T-helper 17 cell (primary cell): ENCODE results near the gene MYH7. TPM values are rescaled to one million over a fixed set of nuclear protein-coding genes. Genes with fewer than 3 reads are reported as not detected.
"Not testable (repeated sequence)": the region's sequence is repeated elsewhere in the genome, so short reads cannot be mapped to it uniquely, and the experiment has no call there.

Source experiments
- ATAC-seq: fragments of 150-1000 bp; cut with Tn5 transposase; 2 replicates; pipeline ENCODE4 v1.10.0; 2021; ENCODE audit warnings: mild to moderate bottlenecking, moderate library complexity
- DNase-seq, 3 donors: peaks; one replicate each; pipeline versions ENCODE4 v3.0.0 to v3.0.0-alpha.2; 2020 to 2021
- H3K9me3 ChIP-seq: one replicate; pipeline ENCODE4 v1.7.0; 2013; ENCODE audit warnings: low read length, mild to moderate bottlenecking; ENCODE audit not compliant: control insufficient read depth, poor library complexity, severe bottlenecking
- H3K27ac Mint-ChIP-seq: one replicate; pipeline ENCODE4 v1.8.0; 2022; ENCODE audit warnings: mild to moderate bottlenecking, moderate library complexity, mixed read lengths
- H3K27me3 Mint-ChIP-seq: one replicate; pipeline ENCODE4 v1.8.0; 2022; ENCODE audit warnings: mixed read lengths
- H3K36me3 Mint-ChIP-seq: one replicate; pipeline ENCODE4 v1.8.0; 2022; ENCODE audit warnings: low read depth, mixed read lengths
- H3K4me1 Mint-ChIP-seq: one replicate; pipeline ENCODE4 v1.8.0; 2022; ENCODE audit warnings: mild to moderate bottlenecking, mixed read lengths
- H3K4me3 Mint-ChIP-seq: one replicate; pipeline ENCODE4 v1.8.0; 2022; ENCODE audit warnings: mild to moderate bottlenecking, moderate library complexity, mixed read lengths
- total RNA-seq, 4 donors: library from RNA in 2 of 4; stranded (reverse) in 2 of 4; gene quantifications; one replicate each; pipeline ENCODE4 v1.2.3 and lab custom pipeline; 2022 to 2026

The MYH7 gene
- total RNA-seq, 2 donors from 2014 or later = not detected

GRCh38 chr14:23404331-23404900, 31.0 kb downstream of the MYH7 start:
- peaks cover 8% of the 10 kb centered on the region for H3K36me3 Mint-ChIP-seq
- H3K4me3 Mint-ChIP-seq = no peak overlapping the region
- peaks cover 5% of the 10 kb centered on the region for H3K4me1 Mint-ChIP-seq
- no peak overlapping the region for H3K27ac Mint-ChIP-seq
- peaks cover 57% of the 10 kb centered on the region for H3K27me3 Mint-ChIP-seq
- no peaks in the 10 kb centered on the region for H3K9me3 ChIP-seq
- ATAC-seq = no peak
- no peak for DNase-seq

DNA sequence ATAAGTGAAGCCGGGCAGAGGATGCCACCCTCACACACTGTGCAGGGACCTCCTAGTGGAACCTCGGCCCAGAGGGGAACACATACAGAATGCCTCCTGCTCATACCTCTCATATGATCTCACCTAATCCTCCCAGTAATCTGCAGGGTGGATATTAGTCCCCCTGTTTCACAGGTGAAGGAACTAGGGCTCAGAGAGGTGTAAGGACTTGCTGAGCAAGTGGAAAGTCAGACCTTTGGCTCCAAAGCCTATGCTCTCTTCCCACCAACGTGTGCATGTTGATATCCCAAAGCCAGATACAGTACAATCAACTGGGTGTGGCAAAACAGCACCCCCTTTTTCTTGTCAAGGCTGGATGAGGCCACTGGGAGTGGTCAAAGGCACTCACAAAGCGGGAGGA, 31.6 kb downstream of the MYH7 start:
- ATAC-seq = no peak
- peaks cover 5% of the 10 kb centered on the region for H3K4me1 Mint-ChIP-seq
- H3K27ac Mint-ChIP-seq = no peak overlapping the region
- H3K36me3 Mint-ChIP-seq = peaks cover 8% of the 10 kb centered on the region
- no peaks in the 10 kb centered on the region for H3K9me3 ChIP-seq
- no peak for DNase-seq
- H3K4me3 Mint-ChIP-seq = no peak overlapping the region
- peaks cover 52% of the 10 kb centered on the region for H3K27me3 Mint-ChIP-seq

DNA sequence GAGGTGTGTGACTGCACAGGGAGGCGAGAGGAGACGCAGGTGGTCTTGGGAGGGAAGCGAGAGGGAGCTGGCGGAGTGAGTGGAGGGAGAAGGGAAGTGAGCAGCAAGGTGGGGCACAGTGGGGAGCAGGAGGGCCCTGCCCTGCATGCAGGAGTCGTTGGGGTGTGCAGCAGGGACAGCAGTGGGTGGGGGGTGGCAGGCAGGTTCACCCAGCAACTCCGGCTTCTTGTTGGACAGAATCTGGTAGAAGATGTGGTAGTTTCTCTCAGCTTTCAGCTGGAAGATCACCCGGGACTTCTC, 32.4 kb downstream of the MYH7 start:
- peaks cover 5% of the 10 kb centered on the region for H3K4me1 Mint-ChIP-seq
- H3K27ac Mint-ChIP-seq = no peak overlapping the region
- H3K4me3 Mint-ChIP-seq = no peak overlapping the region
- peaks cover 52% of the 10 kb centered on the region for H3K27me3 Mint-ChIP-seq
- H3K9me3 ChIP-seq = no peaks in the 10 kb centered on the region
- H3K36me3 Mint-ChIP-seq = peaks cover 8% of the 10 kb centered on the region
- DNase-seq (no peak), ATAC-seq (no peak)

- DNase-seq (no peak), ATAC-seq (no peak)
- H3K4me1 Mint-ChIP-seq = peaks cover 1% of the 10 kb centered on the region
- peaks cover 50% of the 10 kb centered on the region for H3K27me3 Mint-ChIP-seq
- H3K36me3 Mint-ChIP-seq = peaks cover 4% of the 10 kb centered on the region
- no peak overlapping the region for H3K4me3 Mint-ChIP-seq
- no peaks in the 10 kb centered on the region for H3K9me3 ChIP-seq
- H3K27ac Mint-ChIP-seq = no peak overlapping the region
Observed at GRCh38 chr14:23402296-23403138, 32.9 kb downstream of the MYH7 start.

DNA sequence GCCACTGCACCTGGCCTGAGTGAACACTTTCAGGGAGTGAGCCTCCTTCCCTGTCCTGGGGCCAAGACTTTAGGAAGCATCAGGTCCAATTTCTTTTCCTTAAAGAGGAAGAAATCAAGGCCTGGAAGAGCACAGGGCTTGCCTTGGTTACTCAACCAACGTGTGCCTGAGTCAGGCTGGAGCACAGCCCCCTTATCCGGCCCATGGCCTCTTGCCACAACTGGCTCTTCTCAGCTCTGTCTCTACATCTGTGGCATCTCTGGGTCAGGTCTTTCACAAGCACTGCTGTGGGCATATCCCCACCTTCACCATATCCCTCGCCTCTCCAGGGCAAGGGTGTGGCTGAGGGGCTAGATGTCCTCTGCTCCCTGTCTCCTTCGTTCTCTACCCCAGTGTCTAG, 34.2 kb downstream of the MYH7 start:
- ATAC-seq = no peak
- no peak overlapping the region for H3K27ac Mint-ChIP-seq

GRCh38 chr14:23400496-23401149, 34.8 kb downstream of the MYH7 start:
- ATAC-seq = not testable (repeated sequence)

More for the DNA sequence above, 34.2 kb downstream of the MYH7 start:
- Mint-ChIP-seq H3K4me3 (no peak overlapping the region), H3K4me1 (no peaks in the 10 kb centered on the region), H3K36me3 (peaks cover 3% of the 10 kb centered on the region), H3K27me3 (peaks cover 42% of the 10 kb centered on the region)
- H3K9me3 ChIP-seq = no peaks in the 10 kb centered on the region
- no peak for DNase-seq

DNA sequence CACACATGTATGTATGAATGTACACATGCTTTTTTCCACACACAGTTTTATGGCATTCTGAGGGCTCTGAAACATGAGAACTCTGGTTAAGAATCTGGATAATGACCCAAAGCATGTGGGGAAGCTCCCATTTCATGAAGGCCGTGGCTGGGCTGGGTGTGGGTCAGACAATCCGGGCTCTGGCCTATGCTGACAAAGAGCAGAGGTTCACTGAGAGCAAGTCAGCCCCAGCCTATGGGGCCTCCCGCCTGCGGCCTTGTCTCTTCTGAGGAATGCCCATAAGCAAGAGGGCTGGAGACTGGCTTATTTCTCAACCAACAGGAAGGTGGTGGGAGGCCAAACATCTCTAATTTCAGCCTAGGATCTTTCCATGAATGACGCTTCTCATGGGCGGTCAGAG, 35.9 kb downstream of the MYH7 start:
- no peaks in the 10 kb centered on the region for H3K9me3 ChIP-seq
- Mint-ChIP-seq H3K36me3 (peaks cover 3% of the 10 kb centered on the region), H3K4me3 (no peak overlapping the region), H3K4me1 (no peaks in the 10 kb centered on the region), H3K27me3 (peaks cover 33% of the 10 kb centered on the region), H3K27ac (no peak overlapping the region)
- ATAC-seq (no peak), DNase-seq (no peak)

More at GRCh38 chr14:23400496-23401149, 34.8 kb downstream of the MYH7 start:
- H3K27me3 Mint-ChIP-seq = peaks cover 39% of the 10 kb centered on the region
- H3K4me3 Mint-ChIP-seq, DNase-seq, H3K36me3 Mint-ChIP-seq, H3K27ac Mint-ChIP-seq, H3K4me1 Mint-ChIP-seq, H3K9me3 ChIP-seq: not testable (repeated sequence)

DNA sequence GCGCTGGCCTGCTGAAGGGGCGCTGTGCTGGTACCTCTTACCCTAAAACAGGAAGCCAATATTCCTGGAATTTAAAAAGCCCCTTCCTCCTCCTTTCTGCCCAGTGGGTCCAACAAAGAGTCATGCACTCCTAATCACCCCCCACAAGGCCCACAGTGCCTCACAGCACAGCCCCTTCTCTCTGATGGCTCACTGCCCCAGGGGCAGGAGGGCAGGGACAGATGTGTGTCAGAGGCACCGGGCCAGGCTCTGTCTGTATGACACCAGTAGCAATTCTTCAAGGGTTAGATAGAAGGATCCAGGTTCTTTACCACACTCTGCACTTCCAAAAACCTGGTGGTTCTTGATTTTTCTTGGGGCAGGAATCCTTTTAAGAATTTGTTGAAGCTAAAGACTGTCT, 36.3 kb downstream of the MYH7 start:
- no peak overlapping the region for H3K4me3 Mint-ChIP-seq
- no peak overlapping the region for H3K27ac Mint-ChIP-seq
- ATAC-seq = no peak
- DNase-seq = no peak
- peaks cover 34% of the 10 kb centered on the region for H3K27me3 Mint-ChIP-seq
- H3K36me3 Mint-ChIP-seq = peaks cover 3% of the 10 kb centered on the region
- no peaks in the 10 kb centered on the region for H3K9me3 ChIP-seq
- no peaks in the 10 kb centered on the region for H3K4me1 Mint-ChIP-seq

DNA sequence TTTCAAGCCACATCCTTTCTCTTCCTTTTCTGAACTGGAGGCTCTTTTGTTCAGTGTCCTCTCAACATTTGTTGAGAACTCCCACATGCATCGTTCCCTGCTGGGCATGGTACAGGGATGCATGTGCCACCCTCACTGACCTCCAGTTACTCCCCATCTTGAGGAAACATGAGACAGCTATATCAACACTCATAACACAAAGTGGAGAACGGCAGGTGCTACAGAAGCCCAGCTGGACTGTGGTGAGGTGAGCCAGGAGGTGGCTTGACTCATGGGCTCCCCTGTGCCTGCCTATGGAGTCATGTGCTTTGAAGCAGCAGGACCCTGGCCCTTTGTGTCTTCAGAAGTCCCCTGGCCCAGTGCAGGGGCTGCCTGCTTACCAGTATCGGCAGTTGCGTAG, 37.1 kb downstream of the MYH7 start:
- ATAC-seq (no peak), DNase-seq (no peak)
- H3K9me3 ChIP-seq = no peaks in the 10 kb centered on the region
- Mint-ChIP-seq H3K36me3 (peaks cover 3% of the 10 kb centered on the region), H3K27ac (no peak overlapping the region), H3K27me3 (peaks cover 34% of the 10 kb centered on the region), H3K4me3 (no peak overlapping the region), H3K4me1 (no peaks in the 10 kb centered on the region)

DNA sequence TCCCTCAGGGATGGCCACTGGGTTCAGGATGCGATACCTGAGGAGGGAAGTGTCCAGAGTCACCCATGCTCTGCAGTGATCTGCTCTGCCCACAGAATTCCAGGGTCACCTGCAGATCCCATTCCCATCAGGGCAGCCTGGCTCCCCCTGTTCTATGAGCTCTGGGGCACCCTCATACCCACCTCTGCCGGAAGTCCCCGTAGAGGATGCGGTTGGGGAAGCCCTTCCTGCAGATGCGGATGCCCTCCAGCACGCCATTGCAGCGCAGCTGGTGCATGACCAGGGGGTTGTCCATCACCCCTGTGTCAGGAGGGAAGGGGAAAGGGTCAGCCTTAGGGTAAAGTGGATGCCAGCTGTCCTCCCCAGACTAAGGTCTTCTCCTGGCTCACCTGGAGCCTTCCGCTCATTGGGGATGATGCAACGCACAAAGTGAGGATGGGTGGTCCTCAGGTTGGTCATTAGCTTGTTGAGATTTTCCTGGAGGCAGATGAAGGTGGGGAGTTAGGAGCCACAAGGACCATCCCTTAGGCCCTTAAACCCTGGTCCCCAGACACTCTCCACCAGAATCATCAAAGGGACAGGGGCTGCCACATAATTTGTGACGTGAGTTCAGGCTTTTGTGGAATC, 38.6 kb downstream of the MYH7 start:
- no peak overlapping the region for H3K4me3 Mint-ChIP-seq
- H3K27ac Mint-ChIP-seq = no peak overlapping the region
- no peak for DNase-seq
- no peak for ATAC-seq
- H3K9me3 ChIP-seq = no peaks in the 10 kb centered on the region
- no peaks in the 10 kb centered on the region for H3K36me3 Mint-ChIP-seq
- peaks cover 30% of the 10 kb centered on the region for H3K27me3 Mint-ChIP-seq
- H3K4me1 Mint-ChIP-seq = no peaks in the 10 kb centered on the region

DNA sequence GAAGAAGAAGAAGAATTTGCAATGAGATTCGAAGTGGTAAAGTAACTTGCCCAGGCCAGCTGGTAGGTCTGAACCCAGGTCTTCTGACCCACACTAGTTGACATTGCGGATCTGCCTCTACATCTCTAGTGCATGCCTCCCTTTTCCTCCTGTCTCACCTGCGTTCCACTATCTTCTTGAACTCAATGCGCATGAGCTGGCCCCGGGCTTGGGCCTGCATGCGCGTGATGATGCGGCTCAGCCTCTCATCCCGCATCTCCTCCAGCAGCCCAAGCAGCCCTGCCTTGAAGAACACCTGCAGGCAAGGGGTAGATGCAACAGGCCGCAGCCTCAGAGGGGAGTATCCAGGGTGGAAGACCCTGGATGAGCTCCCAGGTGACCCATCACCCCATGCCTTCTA, 39.3 kb downstream of the MYH7 start:
- no peaks in the 10 kb centered on the region for H3K9me3 ChIP-seq
- no peaks in the 10 kb centered on the region for H3K36me3 Mint-ChIP-seq
- H3K27me3 Mint-ChIP-seq = peaks cover 31% of the 10 kb centered on the region
- H3K4me3 Mint-ChIP-seq = no peak overlapping the region
- H3K27ac Mint-ChIP-seq = no peak overlapping the region
- no peaks in the 10 kb centered on the region for H3K4me1 Mint-ChIP-seq
- ATAC-seq (no peak), DNase-seq (no peak)

- no peak for DNase-seq
- no peak overlapping the region for H3K27ac Mint-ChIP-seq
- H3K4me1 Mint-ChIP-seq = peaks cover 5% of the 10 kb centered on the region
- no peak for ATAC-seq
- H3K9me3 ChIP-seq = no peaks in the 10 kb centered on the region
- H3K4me3 Mint-ChIP-seq = no peak overlapping the region
- H3K27me3 Mint-ChIP-seq = peaks cover 45% of the 10 kb centered on the region
- H3K36me3 Mint-ChIP-seq = no peaks in the 10 kb centered on the region
Observed at GRCh38 chr14:23392613-23393012, 42.8 kb downstream of the MYH7 start.

DNA sequence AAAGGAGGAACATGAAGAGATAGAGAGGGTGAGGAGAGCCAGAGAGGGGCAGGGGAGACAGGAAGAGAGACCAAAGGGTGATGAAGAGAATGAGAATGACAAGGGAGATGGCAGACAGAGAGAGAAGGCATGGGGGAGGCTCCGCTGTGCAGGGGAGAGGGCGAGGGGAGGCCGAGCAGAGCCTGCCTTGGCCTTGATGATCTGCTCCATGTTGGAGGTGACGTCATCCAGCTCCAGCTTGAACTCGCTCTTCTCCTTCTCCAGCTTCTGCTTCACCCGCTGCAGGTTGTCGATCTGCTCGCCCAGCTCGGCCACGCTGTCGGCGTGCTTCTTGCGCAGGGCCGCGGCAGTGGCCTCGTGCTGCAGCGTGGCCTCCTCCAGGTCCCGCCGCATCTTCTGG, 45.6 kb downstream of the MYH7 start:
- not testable (repeated sequence) for H3K9me3 ChIP-seq, H3K4me1 Mint-ChIP-seq, H3K36me3 Mint-ChIP-seq, H3K4me3 Mint-ChIP-seq, DNase-seq, ATAC-seq
- Mint-ChIP-seq H3K27me3 (peaks cover 43% of the 10 kb centered on the region), H3K27ac (peak overlapping the region; percentile 61)
